HG03469 (cell line): Measurements from ENCODE around the gene FOXRED1.
"Not testable (repeated sequence)": the region's sequence is repeated elsewhere in the genome, so short reads cannot be mapped to it uniquely, and the experiment has no call there.

Source experiments
- ATAC-seq: cut with Tn5 transposase; IDR thresholded peaks from one replicate; pipeline ENCODE4 v1.9.1; 2021; ENCODE audit warnings: mild to moderate bottlenecking, moderate library complexity, moderate number of reproducible peaks; ENCODE audit not compliant: unreplicated experiment

The FOXRED1 gene

DNA sequence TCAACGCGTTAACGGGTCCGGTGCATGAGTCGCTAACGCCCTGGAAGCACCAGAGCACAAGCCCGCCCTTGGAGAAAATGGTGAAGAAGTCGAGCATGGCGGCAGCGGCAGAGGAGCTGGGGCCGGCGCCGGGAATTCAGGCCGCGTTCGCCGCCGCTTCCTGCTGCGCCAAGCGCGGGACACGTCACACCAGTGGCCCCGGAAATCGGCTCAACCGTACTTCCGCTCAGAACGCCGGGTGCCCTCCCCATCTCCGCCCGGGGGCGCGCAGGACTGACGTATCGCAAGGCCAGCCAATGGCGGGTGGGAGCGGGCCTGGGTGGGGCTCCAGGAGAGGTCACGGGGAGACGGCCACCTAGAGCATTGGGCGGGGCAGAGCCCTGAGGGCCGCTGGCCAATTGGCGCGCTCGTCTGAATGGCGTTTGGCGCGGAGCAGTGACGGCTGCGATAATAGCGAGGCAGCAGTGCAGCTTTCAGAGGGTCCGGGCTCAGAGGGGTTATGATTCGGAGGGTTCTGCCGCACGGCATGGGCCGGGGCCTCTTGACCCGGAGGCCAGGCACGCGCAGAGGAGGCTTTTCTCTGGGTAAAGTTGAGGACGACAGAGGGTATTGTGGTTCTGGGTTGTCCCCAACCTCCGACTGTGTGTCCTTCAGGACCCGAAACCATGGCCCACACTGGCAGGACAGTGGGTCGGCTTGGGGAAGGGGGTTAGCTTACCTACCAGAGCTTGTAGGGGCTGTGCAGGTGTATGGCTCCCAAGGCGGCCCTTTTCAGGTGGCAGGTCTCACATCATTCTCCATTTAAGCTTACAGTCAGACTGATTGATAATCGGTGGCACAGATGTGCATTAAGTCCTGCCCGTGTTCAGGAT is at the start of gene FOXRED1, which contains the start of gene SRPRA:
TSS of gene FOXRED1 (plus strand) at position 447 of the 872 bp plus-strand sequence. CDS start at position 500, 53 bp downstream.
TSS of gene SRPRA (minus strand) at position 188 of the 872 bp plus-strand sequence. CDS start at position 97, 91 bp downstream.
- peak; percentile 98 for ATAC-seq

DNA sequence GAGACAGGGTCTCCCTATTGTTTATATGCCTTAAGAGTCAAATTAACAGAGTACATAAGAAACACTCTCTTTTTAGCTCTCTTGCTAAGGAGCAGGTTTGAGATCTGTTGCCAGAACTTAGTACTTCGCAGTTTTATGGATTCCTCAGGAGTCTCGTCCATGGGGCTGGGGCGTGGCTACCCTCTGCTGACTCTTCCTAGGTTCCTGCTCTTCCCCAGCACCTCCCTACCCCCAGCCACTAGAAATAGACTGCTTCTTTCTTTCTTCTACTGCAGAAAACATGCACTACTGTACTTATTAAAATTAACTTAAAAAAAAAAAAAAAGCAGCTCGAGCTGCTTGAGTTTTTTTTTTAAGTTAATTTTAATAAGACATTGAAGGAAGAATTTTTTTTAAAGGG is 49.4 kb upstream of the FOXRED1 start:
- no peak for ATAC-seq

DNA sequence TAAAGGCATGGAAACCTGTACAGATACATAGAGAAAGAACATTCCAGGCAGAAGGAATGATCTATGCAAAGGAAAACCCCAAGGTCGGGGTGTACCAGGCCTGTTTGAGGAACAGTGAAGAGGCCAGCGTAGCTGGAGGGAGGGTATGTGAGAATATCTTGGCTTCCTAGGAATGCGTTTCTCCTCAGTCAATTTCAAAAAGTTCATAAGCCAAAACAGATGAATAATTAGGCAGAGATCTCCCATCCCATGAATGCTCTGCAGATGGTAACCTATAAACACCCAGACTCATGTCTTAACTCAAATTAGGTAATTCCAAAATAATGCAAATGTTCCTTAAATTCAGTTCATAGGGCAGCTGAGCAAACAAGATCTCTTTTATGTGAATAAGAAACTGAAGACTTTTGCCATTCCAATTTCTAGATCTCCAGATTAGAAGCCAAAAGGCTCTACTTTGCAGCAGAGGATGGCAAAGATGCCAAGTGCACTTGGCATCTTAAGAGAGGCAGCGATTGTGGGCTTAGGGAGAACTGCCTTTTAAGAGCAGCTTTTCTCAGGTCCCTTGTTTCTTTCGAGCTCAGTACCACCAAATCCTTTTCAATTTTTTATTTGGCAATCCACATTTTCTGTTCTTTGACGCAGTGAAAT is 44.2 kb upstream of the FOXRED1 start:
- ATAC-seq: no peak

DNA sequence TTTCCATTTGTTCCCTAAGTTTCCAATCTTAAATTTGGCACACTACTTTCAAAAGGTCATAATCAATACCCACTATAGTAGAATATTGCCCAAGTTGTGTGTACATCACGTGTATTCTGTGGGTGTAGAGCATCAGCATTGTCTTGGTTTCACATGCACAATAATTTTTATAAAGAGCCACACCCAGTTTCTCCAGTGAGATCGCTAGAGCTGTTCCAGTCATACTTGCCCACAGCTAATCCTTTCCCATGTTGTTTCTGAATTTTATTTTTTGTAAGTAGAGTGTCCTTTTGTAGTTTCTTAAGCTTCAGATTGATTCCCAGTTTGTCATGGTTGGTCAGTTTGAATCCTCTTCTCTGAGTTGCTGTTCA is 43.7 kb upstream of the FOXRED1 start:
- no peak for ATAC-seq

DNA sequence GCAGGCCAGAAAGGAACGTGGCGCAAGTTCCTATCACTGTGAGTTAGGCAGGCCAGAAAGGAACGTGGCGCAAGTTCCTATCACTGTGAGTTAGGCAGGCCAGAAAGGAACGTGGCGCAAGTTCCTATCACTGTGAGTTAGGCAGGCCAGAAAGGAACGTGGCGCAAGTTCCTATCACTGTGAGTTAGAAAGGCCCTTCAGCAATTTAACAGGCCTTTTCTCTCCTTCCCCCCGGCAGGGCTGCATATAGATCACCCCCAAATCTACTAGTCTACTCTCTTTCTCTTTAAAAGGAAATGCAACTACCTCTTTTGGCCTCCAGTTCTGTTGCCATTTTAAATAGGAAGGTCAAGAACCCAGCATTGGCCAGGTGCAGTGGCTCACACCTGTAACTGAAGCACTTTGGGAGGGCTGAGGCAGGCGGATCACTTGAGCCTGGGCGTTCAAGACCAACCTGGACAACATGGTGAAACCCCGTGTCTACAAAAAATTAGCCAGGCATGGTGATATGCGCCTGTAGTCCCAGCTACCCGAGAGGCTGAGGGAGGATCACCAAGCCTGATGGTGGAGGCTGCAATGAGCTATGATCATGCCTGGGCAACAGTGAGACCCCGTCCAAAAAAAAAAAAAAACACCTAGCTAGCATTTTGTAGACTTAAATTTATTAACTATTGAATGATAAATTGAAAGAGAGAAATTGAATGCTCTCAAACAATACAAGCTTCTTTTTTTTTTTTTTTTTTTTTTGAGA is 42.4 kb upstream of the FOXRED1 start:
- ATAC-seq: no peak

DNA sequence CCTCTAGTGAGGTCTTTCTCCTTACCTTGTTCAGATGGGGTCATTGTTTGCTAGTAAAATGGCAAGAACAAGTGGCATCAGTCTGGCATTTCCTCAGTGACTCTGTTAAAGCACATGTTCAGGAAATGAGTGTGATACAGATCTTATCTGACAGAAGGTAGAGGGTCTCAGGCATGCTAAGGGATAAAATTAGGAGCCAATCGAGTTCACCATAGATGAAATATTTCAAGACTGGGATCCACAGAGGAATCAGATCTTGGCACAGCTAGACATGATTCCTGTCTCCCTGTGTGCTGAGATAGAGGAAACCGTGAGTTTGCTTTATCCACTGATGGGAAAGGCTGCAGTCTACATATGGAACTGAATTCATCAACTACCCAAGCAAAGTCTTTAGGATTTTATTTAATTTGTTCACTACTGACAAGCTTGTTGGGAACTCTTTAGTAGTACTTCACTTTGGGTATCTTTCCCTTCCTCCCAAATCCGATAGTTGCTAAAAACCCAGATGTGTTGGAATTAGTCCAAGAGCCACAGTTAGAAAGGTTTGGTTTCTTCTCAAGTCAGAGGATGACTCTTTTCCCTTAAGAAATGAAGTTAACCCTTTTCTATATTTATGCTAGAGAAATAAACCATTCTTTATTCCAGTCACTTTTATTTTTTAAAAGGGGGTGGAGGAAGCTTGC is 39.0 kb upstream of the FOXRED1 start:
- ATAC-seq: no peak

DNA sequence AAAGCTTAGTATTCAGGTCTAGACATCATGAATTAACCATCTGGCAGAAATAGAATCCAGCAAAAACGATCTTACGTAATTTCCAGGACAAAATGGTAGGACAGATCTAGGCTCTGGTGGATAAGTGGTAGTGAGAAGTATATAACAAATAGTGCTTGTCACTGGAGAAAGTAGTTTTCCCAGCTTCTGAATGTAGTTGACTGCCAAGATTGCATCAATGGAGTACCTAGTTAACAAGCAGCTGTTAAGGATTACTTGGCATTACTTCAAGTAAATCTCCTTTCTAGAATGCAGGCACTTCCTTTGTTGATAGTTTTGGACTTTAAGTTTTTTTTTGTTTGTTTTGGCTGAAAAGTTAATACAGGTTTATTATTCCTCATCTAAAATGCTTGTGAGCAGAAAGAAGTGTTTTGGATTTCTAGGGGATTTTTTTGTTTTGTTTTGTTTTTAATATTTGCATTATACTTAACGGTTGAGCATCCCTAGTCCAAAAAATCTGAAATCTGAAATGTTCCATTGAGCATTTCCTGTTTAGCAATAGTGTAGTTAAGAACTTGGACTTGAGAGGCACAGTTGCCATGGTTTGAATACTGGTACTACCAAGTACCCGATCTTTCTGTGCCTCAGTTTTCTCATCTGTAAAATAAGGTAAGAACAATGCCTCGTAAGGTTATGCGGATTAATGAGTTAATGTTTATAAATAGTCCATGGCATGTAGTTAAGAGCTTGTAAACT is 37.1 kb upstream of the FOXRED1 start:
- ATAC-seq: no peak

DNA sequence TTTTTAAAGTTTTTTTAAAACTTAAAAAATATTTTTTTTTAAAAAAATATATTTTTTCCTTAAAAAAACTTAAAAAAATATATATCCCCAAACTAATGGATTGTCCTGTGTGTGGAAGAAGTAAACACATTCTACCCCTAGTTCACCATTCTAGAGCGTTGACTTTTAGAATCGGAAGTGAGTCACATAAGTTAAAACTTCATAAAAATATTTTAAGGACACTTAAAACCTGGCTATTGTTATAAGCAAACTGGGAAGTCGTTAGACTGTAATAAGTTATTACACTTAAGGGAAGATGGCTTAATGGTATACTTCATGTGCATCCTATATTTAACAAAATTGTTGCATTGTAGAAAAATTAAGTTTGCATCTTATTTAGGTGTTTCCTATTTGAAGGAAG is 36.3 kb upstream of the FOXRED1 start:
- ATAC-seq: no peak

DNA sequence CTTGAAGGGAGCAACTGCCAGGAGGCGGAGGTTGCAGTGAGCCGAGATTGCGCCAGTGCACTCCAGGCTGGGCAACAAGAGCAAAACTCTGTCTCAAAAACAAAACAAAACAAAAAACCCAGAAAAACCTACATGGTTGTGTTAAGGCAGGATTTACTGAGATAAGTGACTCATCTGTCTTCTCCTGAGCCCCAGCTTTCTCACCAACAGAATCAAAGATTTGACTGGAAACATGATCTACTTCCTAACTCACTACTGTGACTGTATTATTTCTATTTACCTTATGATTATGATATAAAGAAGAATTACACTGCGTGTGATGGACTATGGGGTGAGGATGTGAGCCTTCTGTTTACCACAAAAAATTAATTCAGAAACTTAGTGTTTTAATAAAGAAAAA is 35.6 kb upstream of the FOXRED1 start:
- no peak for ATAC-seq

DNA sequence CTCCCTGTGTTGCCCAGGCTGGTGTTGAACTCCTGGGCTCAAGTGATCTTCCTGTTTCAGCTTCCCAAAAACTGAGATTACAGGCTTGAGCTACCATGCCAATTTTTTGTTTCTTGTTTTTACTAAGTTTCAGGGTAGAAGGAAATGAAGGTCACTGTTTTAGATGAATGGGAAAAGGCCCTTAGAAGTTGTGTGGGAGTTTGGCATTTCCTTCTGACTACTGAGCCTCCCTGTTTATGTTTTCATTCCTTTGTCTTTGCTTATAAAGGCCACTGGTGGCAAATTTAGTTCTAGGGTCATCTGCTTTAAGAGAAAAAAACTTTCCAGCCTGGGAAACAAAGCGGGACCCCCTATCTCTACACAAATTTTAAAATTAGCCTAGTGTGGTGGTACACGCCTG is 22.3 kb upstream of the FOXRED1 start:
- no peak for ATAC-seq

DNA sequence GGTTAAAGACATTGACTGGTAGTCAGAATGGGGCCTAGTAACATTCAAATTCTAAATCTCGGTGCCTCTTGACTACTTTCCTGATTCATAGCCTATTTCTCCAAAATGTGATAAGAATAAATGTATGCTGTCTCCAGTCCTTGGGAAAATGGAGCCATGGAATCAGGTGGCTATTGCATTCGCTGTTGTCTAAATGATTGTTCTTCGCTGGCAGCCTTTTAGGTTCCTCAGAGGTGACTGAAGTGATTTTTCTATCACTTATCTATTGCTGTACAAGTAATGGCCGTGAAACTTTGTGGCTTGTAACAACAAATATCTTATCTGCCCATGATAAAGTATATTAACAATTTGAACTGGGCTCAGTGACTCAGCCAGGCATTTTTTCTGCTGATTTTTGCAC is 15.7 kb upstream of the FOXRED1 start:
- no peak for ATAC-seq

DNA sequence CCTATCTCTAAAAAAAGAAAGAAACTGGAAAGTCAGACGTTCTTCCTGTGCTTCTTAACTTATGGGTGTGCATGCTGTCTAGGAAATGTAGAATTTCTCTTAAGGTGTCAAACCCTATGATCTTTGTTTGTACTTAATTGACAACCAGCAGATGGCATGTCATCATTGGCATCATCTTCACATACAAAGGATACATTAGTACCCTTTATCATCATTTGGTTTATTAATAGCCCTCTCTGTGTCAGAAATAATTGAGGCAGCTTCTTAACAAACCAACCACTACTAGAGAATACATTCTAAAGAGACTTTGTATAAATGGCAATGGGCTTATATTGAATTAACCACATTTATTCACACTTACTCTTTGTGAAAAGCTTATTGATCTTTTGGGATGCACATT is 14.1 kb upstream of the FOXRED1 start:
- no peak for ATAC-seq

DNA sequence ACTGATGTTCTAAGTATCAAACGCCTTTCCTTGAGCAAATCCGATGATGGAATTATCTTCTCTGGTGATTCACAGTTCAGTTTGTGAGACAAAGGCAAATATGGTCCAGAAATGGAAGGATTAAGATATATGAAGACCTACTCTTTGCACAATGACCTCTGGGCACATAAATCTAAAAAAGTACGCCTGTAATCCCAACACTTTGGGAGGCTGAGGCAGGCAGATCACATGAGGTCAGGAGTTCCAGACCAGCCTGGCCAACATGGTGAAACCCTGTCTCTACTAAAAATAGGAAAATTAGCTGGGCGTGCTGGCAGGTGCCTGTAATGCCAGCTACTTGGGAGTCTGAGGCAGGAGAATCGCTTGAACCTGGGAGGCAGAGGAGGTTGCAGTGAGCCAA is 13.4 kb upstream of the FOXRED1 start:
- ATAC-seq: not testable (repeated sequence)

DNA sequence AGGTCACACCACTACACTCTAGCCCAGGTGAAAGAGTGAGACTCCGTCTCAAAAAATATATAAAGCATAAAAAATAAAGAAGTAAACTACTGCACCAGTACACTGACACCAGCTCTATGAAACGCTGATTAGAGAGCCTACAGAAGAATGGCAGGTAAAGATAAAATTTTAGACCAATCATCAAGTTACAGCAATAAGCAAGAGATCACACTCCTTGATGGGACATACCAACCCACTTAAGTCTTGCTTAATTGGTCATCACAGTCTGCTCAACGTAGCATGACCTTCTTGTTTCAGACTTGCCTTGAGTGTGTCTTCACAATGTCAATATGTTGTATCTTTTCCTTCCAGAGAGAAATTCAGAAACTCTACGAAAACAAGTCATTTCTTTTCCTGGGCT is 12.7 kb upstream of the FOXRED1 start:
- ATAC-seq: no peak

DNA sequence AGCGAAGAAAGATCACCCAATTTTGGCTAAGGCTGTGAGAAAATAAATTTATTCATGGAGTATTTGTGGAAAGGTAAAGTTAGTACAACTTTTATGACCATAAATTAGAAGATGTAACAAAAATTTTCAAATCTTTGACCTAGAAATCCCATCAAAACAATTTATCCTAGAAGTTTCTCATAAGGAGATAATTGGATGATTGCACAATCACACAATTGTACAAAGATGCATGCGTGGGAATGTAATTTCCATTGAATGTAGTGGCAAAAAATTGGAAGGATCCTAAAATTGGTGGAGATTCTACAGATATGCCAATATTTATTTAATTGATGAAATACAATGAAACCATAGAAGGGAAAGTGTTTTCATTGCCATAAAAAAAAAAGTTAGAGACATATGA is 11.8 kb upstream of the FOXRED1 start:
- ATAC-seq: no peak

DNA sequence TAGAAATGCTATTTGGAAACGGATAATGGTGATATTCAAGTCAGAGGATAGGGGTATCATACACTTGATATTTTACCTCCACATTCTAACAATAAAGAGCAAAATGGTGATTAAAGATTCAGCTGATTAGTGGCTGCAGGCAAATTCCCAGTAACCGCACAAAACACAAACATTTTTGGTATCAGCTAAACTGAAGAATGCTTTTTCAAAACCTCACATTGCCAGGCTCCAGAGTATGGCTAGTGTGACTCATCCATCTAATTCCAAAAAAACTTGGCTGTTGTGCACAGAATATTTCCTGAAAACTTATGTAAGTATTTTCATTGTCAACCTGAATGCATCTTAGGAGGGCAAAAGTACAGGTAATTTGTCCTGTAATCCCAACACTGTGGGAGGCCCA is 11.2 kb upstream of the FOXRED1 start:
- ATAC-seq: no peak

DNA sequence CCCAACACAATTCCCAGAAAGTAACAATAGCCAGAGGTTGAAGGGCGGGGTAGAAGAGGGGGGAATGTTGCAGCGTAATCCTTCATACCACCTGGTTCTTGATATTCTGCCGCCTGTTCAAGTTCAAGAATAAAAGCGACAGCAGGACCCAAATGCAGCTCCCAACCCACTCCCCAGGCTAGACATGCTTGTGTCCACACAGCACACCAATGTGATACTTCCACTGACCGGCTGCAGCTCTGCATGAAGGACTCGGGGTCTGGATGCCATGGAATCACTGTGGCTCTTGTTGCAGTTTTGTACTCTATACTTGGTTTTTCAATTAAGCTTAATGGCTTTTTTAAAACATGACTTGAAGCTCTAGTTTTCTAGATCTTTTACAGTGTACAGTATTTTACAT is 6.7 kb upstream of the FOXRED1 start:
- ATAC-seq: no peak

DNA sequence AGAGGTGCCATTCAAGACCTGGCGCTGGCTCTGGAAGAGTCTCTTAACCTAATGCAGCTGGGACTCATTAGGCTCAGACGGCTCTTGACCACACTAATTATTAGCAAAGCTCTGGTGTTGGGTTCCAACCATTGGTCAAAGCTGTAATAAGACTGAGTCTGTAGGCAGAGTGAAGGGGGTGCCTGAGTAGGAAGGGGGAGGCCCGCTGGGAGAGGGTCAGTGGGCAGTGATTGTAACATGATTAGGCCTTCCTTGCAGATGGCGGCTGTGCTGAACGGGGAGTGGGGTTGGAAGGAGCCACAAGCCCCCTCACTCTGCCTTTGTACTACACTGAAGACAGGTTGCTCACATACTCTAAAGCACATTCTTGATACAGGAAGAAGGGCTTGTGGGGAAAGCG is 5.5 kb upstream of the FOXRED1 start:
- no peak for ATAC-seq

DNA sequence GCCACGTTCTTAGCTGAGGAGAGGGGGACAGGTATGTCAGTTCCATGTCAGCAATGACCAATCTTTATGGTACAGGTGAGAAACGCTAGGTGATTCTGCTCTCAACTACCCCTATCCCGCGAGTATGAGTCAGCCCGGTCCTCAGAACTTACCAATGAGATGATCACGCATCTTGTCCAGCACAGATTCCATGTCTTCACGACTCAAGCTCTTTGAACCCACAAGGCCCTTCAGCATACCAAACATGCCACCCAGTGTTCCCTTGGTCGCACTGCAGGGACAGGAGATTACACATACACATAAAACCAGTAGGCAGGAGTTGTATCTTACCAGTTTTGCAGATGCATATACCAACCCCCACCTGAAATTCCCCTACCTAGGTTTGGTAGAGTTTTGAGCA is 3.1 kb upstream of the FOXRED1 start:
- no peak for ATAC-seq

DNA sequence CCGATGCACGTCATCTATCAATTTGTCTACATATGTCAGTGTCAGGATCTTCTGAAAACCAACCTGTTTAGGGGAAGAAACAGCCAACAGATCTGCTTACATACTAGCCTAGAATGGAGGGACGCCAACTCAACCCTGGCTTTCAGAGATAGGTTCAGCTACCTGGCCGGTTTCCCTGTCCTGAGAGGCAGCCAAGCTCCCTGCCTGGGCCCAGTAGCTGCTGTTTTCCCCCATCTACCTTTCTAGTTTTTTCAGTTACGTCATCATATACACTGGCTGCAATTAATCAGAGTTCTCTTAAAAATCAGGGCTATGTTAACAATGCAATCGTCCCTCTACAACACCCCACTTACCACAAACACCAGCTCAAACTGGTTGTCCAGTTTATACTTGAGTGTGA is 1.3 kb upstream of the FOXRED1 start:
- no peak for ATAC-seq
